Nucleus accumbens (tissue), 56 donors: Measurements from ENCODE around the gene NUDT1.

Source experiments
- DNase-seq, 56 donors: peaks; one replicate each; lab custom pipeline; 2025; lab: John Stamatoyannopoulos, UW

The NUDT1 gene

GRCh38 chr7:2203766-2204300 lies 38.2 kb upstream of the NUDT1 start:
- DNase-seq: no peak

GRCh38 chr7:2204446-2204845 lies 37.6 kb upstream of the NUDT1 start:
- DNase-seq: no peak

GRCh38 chr7:2205036-2205780 lies 36.8 kb upstream of the NUDT1 start:
- DNase-seq: no peak

GRCh38 chr7:2208712-2209111 lies 33.3 kb upstream of the NUDT1 start:
- no peak for DNase-seq

- DNase-seq: peak in 52 of 56 donors; percentile 11 to 85 (median 62)
Observed at GRCh38 chr7:2209146-2209960, 32.7 kb upstream of the NUDT1 start.

- DNase-seq: no peak
Observed at GRCh38 chr7:2209961-2210323, 32.1 kb upstream of the NUDT1 start.

GRCh38 chr7:2210551-2211258 lies 31.3 kb upstream of the NUDT1 start:
- DNase-seq: no peak

- no peak for DNase-seq
Observed at GRCh38 chr7:2211259-2211880, 30.7 kb upstream of the NUDT1 start.

- DNase-seq: no peak
Observed at GRCh38 chr7:2211926-2212325, 30.1 kb upstream of the NUDT1 start.

- DNase-seq: no peak
Observed at GRCh38 chr7:2212906-2213305, 29.1 kb upstream of the NUDT1 start.

- DNase-seq: no peak
Observed at GRCh38 chr7:2213551-2214215, 28.3 kb upstream of the NUDT1 start.

- DNase-seq: no peak
Observed at GRCh38 chr7:2214636-2215035, 27.4 kb upstream of the NUDT1 start.

GRCh38 chr7:2215851-2216250 lies 26.2 kb upstream of the NUDT1 start:
- DNase-seq: no peak

GRCh38 chr7:2217206-2217605 lies 24.8 kb upstream of the NUDT1 start:
- no peak for DNase-seq

GRCh38 chr7:2217716-2218443 lies 24.1 kb upstream of the NUDT1 start:
- no peak for DNase-seq

GRCh38 chr7:2218444-2218785 lies 23.6 kb upstream of the NUDT1 start:
- no peak for DNase-seq

GRCh38 chr7:2219136-2219535 lies 22.9 kb upstream of the NUDT1 start:
- no peak for DNase-seq

GRCh38 chr7:2219606-2220005 lies 22.4 kb upstream of the NUDT1 start:
- DNase-seq: no peak

- DNase-seq: no peak
Observed at GRCh38 chr7:2220030-2220429, 22.0 kb upstream of the NUDT1 start.

- no peak for DNase-seq
Observed at GRCh38 chr7:2220506-2220905, 21.5 kb upstream of the NUDT1 start.
